Epithelial cell of esophagus (primary cell): Measurements from ENCODE around the gene CNTNAP2.
"Not testable (repeated sequence)": the region's sequence is repeated elsewhere in the genome, so short reads cannot be mapped to it uniquely, and the experiment has no call there.

Source experiments
- DNase-seq: peaks from one replicate; pipeline ENCODE4 v3.0.0; 2010; ENCODE audit warnings: low read depth
- H3K4me3 ChIP-seq: 2 replicates; pipeline ENCODE4 v1.5.1; 2011; ENCODE audit warnings: mild to moderate bottlenecking, low read length, control low read depth
- CTCF ChIP-seq: IDR thresholded peaks from 2 replicates; pipeline ENCODE4 v1.5.1; 2011; ENCODE audit warnings: low read depth, mild to moderate bottlenecking, low read length, control low read depth, inconsistent platforms; ENCODE audit not compliant: insufficient read depth; ENCODE audit errors: missing control alignments

Gene CNTNAP2

GRCh38 chr7:146235195-146235594 lies 118.6 kb downstream of the CNTNAP2 start:
- DNase-seq: no peak
- no peak for TF ChIP-seq CTCF

GRCh38 chr7:146242661-146243060 lies 126.1 kb downstream of the CNTNAP2 start:
- TF ChIP-seq CTCF: no peak
- DNase-seq: no peak
- H3K4me3 ChIP-seq: no peak overlapping the region

More at GRCh38 chr7:146235195-146235594, 118.6 kb downstream of the CNTNAP2 start:
- H3K4me3 ChIP-seq: no peak overlapping the region

GRCh38 chr7:146247991-146248390 lies 131.4 kb downstream of the CNTNAP2 start:
- not testable (repeated sequence) for H3K4me3 ChIP-seq, DNase-seq

GRCh38 chr7:146248744-146249143 lies 132.1 kb downstream of the CNTNAP2 start:
- not testable (repeated sequence) for DNase-seq, H3K4me3 ChIP-seq

- DNase-seq: no peak
- H3K4me3 ChIP-seq: no peak overlapping the region
- TF ChIP-seq CTCF: no peak
Measured at GRCh38 chr7:146249272-146249671, 132.7 kb downstream of the CNTNAP2 start.

GRCh38 chr7:146255609-146256008 lies 139.0 kb downstream of the CNTNAP2 start:
- no peak for TF ChIP-seq CTCF
- no peak overlapping the region for H3K4me3 ChIP-seq
- no peak for DNase-seq

- TF ChIP-seq CTCF: no peak
- H3K4me3 ChIP-seq: no peak overlapping the region
- DNase-seq: no peak
Measured at GRCh38 chr7:146262527-146262926, 145.9 kb downstream of the CNTNAP2 start.

- no peak for DNase-seq
- H3K4me3 ChIP-seq: no peak overlapping the region
- TF ChIP-seq CTCF: no peak
Measured at GRCh38 chr7:146276888-146277287, 160.3 kb downstream of the CNTNAP2 start.
